ENCODE data around the gene BRSK2. TPM values are rescaled to one million over a fixed set of nuclear protein-coding genes. Genes with fewer than 3 reads are reported as not detected.
"Not testable (repeated sequence)": the region's sequence is repeated elsewhere in the genome, so short reads cannot be mapped to it uniquely, and the experiment has no call there.

Gene BRSK2
- total and polyA plus RNA-seq, 9 of the 15 experiments (the other 6 are each of a cell fraction or from before 2014, with no cell fraction given), result 0.06 to 0.52 (median 0.18) TPM; not detected in 5

DNA sequence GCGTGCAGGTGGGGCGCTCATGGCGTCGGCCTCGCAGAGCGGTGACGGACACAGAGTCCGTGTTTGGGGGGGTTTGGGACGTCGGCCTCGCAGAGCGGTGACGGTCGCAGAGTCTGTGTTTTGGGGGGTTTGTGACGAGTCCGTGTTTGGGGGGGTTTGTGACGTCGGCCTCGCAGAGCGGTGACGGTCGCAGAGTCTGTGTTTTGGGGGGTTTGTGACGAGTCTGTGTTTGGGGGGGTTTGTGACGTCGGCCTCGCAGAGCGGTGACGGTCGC is 20.1 kb downstream of the BRSK2 start:
- H3K4me3 ChIP-seq; POLR2A ChIA-PET; DNase-seq (ENCODE audit: extremely low read depth in 1 of 4, low spot score in 3 of 4); ATAC-seq; BruUV-seq (replicated peaks); FAIRE-seq; H3K4me2 ChIP-seq (ENCODE audit: insufficient read depth, low read length); H3K27me3 ChIP-seq (ENCODE audit: control insufficient read depth in 2 of 2, insufficient read depth in 2 of 2, low read length in 2 of 2); H3K9ac ChIP-seq (ENCODE audit: insufficient read depth in 1 of 2, low read depth in 2 of 2, low read length in 2 of 2); H3K79me2 ChIP-seq (ENCODE audit: control insufficient read depth, insufficient read depth, low read length); H3K27ac ChIP-seq (ENCODE audit: extremely low read depth, low read depth, low read length); H3K9me1 ChIP-seq (ENCODE audit: control insufficient read depth, insufficient read depth, low read length); intact Hi-C loops (cut with micrococcal nuclease); H2AFZ ChIP-seq (ENCODE audit: low read depth, low read length); in situ Hi-C loops (cut with MboI); H4K20me1 ChIP-seq (replicated peaks; ENCODE audit: control insufficient read depth, insufficient read depth, low read length); H3K36me3 ChIP-seq (ENCODE audit: control insufficient read depth, insufficient read depth, low read length); H3K9me3 ChIP-seq (replicated peaks; ENCODE audit: control insufficient read depth, insufficient read depth, low read depth, low read length): not testable (repeated sequence)
- WGBS (ENCODE audit: insufficient coverage, low coverage, missing lambda C conversion rate), result 20% methylated on average over 3 of the region's 29 CpGs
- CTCF ChIA-PET (ENCODE audit: low intra/inter-chr PET ratio), result interaction anchor here (0.5 kb wide), 1 partner anchor 1170 kb away, joined by 3 read pairs; no protein-coding TSS in a partner anchor
- peaks cover 0 to 19% of the 10 kb centered on the region in 2 experiments; a peak in 2 of 5 replicates for H3K4me1 ChIP-seq (replicated peaks in 1 of 2; ENCODE audit: control insufficient read depth in 2 of 2, insufficient read depth in 2 of 2, low read length in 2 of 2)

DNA sequence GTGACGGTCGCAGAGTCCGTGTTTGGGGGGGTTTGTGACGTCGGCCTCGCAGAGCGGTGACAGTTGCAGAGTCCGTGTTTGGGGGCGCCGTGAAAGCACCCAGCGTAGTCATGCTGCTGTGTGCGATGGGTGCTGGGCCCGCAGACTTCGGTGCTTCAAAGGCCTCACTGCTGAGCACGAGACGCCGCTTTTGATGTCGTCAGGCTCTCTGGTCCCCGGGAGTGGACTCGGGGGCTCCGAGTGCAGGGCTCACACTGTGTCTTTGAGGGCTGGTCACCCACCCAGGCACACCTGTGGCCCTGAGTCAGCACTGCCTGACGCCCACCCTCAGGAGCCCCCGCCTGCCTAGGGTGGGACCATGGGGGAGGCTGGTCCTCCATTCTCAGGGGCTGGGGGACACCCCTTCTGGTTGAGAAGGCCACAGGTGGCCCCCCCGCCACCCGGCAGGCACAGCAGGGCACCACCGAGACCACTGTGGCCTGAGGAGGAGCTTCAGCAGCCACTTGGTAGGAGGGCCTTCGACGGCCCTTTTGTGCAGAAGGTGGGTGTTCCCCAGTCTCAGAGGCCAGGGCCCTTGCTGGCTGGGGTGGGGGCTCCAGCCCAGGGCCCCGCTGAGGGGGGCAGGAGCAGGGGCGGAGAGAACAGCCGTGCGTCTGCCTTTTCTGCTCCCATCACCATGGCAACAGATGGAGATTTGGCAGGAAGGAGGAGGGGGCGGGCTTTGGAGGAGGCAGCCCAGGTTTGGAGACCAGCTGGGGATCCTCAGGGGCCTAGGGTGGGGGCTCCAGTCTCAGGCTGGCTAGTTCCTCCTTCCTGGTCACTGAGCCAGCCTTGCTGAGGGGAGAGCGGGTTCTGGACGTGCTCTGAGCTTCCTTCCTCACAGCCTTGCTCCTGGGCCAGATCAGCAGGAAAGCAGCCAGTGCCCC is 20.9 kb downstream of the BRSK2 start:
- FAIRE-seq (no peak), DNase-seq (ENCODE audit: extremely low read depth in 1 of 4, low spot score in 3 of 4) (no peak), ATAC-seq (no peak)
- peaks cover 0 to 19% of the 10 kb centered on the region in 2 experiments; a peak in 2 of 5 replicates for H3K4me1 ChIP-seq (replicated peaks in 1 of 2; ENCODE audit: control insufficient read depth in 2 of 2, insufficient read depth in 2 of 2, low read length in 2 of 2)
- H3K9me1 ChIP-seq (ENCODE audit: control insufficient read depth, insufficient read depth, low read length), result no peaks in the 10 kb centered on the region
- no peak overlapping the region for H3K4me3 ChIP-seq
- H3K79me2 ChIP-seq (ENCODE audit: control insufficient read depth, insufficient read depth, low read length), result no peaks in the 10 kb centered on the region
- intact Hi-C loops (cut with micrococcal nuclease), result no loop called here
- H3K9me3 ChIP-seq (replicated peaks; ENCODE audit: control insufficient read depth, insufficient read depth, low read depth, low read length), result no peaks in the 10 kb centered on the region
- peaks cover under 1% of the 10 kb centered on the region; the same call in 1 of the 2 replicates for H4K20me1 ChIP-seq (replicated peaks; ENCODE audit: control insufficient read depth, insufficient read depth, low read length)
- no peaks in the 10 kb centered on the region for H3K36me3 ChIP-seq (ENCODE audit: control insufficient read depth, insufficient read depth, low read length)
- in situ Hi-C loops (cut with MboI), result no loop called here
- no peaks in the 10 kb centered on the region; a peak in 2 of 5 replicates for H3K27me3 ChIP-seq (ENCODE audit: control insufficient read depth in 2 of 2, insufficient read depth in 2 of 2, low read length in 2 of 2)
- WGBS (ENCODE audit: insufficient coverage, low coverage, missing lambda C conversion rate), result 17% methylated on average over 26 of the region's 35 CpGs
- ChIA-PET CTCF (ENCODE audit: low intra/inter-chr PET ratio) (no interaction called here), POLR2A (no interaction called here)
- H3K27ac ChIP-seq (ENCODE audit: extremely low read depth, low read depth, low read length), result no peak overlapping the region
- no peak overlapping the region for H3K4me2 ChIP-seq (ENCODE audit: insufficient read depth, low read length)
- TF ChIP-seq HCFC1 (IDR thresholded peaks at IDR 0.05; ENCODE audit: low read depth, low read length) (no peak), RFX1 (IDR thresholded peaks at IDR 0.05) (peak; percentile 72), TFAP4 (CRISPR knock-in tag; IDR thresholded peaks at IDR 0.05; ENCODE audit: borderline replicate concordance) (peak; percentile 10; the same call in 1 of the 2 replicates), RBM14 (IDR thresholded peaks at IDR 0.05; ENCODE audit: borderline replicate concordance, insufficient read depth, low read depth, low read length) (no peak)
- BruUV-seq (replicated peaks), result no TSS peak
- H3K9ac ChIP-seq (ENCODE audit: insufficient read depth in 1 of 2, low read depth in 2 of 2, low read length in 2 of 2), result no peak overlapping the region
- no peak overlapping the region for H2AFZ ChIP-seq (ENCODE audit: low read depth, low read length)

All from K562 (cell line).